Stimulated activated CD8-positive, alpha-beta memory T cell treated with anti-CD3 and anti-CD28 coated beads, Interleukin-12 subunit alpha, Interleukin-12 subunit beta, amount 100 ng/mL, for 4 hours (primary cell): ENCODE results near the gene MEOX1.
"Not testable (repeated sequence)": the region's sequence is repeated elsewhere in the genome, so short reads cannot be mapped to it uniquely, and the experiment has no call there.

Experiments
- DNase-seq: peaks from one replicate; pipeline ENCODE4 v3.0.0-alpha.2; 2020; ENCODE audit warnings: low read depth

The MEOX1 gene

GRCh38 chr17:43616852-43617251 lies 44.9 kb downstream of the MEOX1 start:
- no peak for DNase-seq

GRCh38 chr17:43616421-43616820 lies 45.3 kb downstream of the MEOX1 start:
- no peak for DNase-seq

- no peak for DNase-seq
These were observed 45.7 kb downstream of the MEOX1 start for GRCh38 chr17:43616029-43616351.

DNA sequence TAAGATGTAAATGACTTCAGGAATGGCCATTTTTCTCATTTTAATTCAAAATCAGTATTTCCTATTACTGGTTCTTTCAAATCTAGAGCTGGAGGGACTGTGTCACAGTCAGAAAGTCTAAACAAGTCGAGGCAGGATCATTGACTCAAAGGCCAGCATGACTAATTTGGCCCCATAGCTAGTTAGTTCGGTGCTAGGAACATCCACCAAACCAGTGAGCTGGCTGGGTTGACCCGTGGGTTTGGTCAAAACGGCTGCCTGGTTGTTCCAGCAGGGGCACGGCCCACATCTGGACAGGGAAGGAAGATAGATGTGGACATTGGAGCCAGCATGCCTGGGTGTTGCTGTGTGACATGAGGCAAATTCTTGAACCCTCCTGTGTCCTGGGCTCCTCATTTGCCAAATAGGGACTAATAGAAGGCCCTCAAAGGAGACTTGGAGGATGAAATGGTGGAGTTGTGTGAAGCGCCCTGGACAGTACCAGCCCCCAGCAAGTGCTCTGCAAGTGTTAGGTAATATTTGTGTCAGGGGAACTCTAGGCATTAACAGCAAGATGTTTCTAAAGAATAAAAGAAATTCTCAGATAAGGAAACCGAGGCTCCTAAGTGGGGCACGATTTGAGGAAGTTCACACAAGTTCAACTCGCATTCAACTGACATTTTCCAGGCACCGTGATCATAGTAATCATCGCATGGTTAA lies 46.2 kb downstream of the MEOX1 start:
- no peak for DNase-seq

- no peak for DNase-seq
These were observed 47.2 kb downstream of the MEOX1 start for GRCh38 chr17:43614561-43614960.

DNA sequence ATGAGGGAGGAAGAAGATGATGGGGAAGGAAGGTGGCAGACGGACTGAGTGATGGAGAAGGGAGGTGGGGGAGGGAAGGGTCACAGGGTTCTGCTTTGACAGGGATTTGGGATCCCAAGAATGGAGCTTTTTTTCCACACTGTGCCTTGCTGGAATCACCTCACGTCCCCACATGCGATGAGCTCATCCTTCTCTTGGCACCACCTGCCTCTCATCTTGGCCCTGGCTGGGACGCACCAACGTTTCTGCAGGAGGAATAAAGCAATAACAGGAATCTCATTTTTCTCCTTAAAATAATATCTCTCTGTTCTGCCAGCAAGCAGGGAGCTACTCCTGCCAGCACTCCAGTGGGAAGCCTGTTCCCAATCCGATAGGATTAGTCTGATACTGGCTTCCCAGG lies 47.8 kb downstream of the MEOX1 start:
- no peak for DNase-seq

- DNase-seq = no peak
These were observed 49.2 kb downstream of the MEOX1 start for GRCh38 chr17:43612515-43612914.

- no peak for DNase-seq
These were observed 50.3 kb downstream of the MEOX1 start for GRCh38 chr17:43611230-43611969.

DNA sequence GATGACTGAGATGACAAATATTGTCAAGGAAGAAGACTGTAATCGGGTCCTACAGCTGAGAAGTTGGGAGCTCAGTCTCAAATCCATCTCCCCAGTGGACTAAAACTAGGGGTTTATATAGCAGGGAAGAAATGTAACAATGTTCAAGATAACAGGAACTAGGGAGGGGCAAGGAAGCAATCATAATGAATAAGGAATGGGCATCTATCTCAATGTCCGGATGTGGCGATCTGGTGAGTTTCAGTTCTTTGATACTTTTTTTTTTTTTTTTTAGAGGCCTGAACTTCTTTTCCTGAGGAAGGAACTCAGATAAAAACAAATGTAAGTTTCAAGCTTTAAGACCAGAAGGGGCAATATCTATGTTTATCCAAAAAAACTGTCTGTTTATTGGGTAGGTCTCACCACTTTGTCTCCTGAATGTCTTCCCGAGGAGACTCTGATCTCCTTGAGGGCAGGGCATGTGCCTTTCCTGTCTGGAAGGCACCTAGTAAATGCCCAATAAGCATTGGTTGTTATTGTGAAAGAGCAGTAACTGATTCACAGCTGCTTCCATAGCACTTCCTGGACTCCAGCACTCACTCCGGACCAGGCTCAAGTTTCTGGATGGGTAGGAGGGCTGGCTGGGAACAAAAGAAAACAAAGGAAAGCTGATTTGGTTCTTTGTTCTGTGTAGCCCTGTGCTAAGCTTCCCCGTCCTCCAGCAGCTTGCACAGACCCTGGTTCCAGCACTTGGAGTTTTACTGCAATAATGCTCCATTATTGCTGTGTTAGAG lies 51.9 kb downstream of the MEOX1 start:
- DNase-seq = no peak

- no peak for DNase-seq
These were observed 53.4 kb downstream of the MEOX1 start for GRCh38 chr17:43608313-43608712.

DNA sequence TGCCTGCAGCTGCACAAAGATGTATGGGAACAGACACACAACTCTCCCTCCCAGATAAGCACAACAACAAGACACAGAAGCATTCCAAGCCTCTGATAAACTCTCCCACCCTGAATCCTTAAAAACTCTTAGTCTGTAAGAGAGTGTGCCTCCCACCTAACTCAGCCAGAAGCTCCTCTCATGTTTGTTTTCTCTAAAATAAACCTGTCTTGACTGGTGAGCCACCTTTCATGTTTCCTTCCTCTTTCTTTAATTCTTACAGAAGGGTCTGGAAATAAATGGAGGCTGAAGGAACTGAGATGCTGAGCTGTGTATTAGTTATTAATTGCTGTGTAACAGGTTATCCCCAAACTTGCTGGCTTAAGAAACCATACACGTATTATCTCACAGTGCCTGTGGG lies 57.2 kb downstream of the MEOX1 start:
- no peak for DNase-seq

DNA sequence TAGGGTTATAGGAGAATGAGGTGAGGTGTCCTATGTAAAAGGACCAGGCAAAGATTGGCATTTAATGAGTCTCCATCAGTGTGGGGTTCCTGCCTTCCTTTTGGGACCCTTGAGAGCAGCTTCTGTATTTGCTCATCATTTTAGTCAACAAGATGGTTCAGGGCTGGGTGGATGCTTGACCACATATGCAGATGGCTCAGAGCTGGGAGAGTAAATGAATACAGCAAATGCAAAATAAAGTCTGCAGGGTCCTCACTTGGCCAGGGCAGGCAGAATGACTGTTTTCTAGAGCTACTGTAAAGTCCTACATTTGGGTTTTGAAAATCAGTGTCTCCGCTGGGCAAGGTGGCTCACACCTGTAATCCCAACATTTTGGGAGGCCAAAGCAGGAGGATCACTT lies 58.4 kb downstream of the MEOX1 start:
- DNase-seq = no peak

- DNase-seq = not testable (repeated sequence)
These were observed 59.2 kb downstream of the MEOX1 start for GRCh38 chr17:43602556-43602955.

- DNase-seq = no peak
These were observed 60.3 kb downstream of the MEOX1 start for GRCh38 chr17:43601280-43602039.

DNA sequence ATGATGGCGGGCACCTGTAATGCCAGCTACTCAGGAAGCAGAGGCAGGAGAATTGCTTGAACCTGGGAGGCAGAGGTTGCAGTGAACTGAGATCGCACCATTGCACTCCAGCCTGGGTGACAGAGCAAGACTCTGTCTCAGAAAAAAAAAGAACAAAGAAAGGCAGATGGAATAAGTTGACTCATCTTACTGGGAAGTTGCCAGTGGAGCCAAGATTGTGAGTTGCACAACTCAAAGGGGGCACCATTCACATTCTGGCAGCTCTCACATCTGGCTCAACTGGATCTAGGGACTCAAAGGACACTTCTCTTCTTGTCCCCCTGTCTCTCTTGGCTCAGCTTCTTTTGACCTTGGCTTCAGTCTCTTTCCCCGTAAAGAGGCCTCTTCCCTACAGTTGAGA lies 61.9 kb downstream of the MEOX1 start:
- DNase-seq = no peak

- DNase-seq = no peak
These were observed 62.7 kb downstream of the MEOX1 start for GRCh38 chr17:43599046-43599395.

GRCh38 chr17:43598357-43599045 lies 63.2 kb downstream of the MEOX1 start:
- DNase-seq = no peak

- DNase-seq = no peak
These were observed 63.9 kb downstream of the MEOX1 start for GRCh38 chr17:43597624-43598356.

DNA sequence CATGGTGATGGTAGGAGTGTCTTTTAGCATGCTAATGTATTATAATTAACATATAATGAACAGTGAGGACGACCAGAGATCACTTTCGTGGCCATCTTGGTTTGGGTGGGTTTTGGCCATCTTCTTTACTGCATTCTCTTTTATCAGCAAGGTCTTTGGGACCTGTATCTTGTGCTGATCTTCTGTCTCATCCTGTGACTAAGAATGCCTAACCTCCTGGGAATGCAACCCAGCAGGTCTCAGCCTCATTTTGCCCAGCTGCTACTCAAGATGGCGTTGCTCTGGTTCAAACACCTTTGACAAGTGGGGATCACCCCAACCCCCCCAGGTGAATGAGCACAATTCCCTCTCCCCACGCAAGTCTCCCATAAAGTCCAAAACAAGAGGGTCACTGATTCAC lies 66.3 kb downstream of the MEOX1 start:
- no peak for DNase-seq

DNA sequence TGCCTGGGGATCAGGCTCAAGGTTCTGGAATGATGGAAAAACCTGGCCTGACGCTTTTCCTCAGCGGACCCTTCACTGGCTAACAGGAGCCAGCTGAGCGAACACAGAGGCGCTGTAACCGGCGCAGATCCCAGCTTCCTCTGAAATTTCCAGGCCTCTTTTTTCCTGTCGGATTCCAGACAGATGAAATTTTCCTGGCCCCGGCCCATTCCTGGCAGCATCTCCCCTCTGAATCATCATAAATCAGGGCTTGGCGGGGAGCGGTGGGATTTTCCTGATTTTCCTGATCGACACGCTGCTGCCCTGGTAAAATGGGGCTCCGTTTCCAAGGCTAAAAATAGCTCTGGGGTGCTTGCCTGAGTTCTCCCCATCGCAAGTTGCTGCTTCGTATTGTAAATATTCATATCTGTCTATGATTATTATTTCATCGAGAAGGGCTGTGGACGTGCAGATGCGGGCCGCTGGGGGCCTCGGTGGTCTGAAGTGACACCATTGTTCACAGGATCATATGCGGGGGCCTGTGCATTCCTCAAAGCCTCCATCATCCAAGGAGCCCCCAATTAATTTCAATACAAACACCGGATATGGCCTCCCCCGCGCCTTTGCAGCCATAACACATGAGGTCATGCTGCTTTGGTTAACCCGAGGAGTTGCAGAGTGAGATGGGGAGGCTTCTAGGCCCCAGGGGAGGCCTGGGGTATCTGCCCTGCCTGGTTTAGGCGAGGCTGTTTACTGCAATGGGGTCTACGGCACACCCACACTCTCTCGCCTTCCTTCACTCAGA lies 69.8 kb downstream of the MEOX1 start:
- DNase-seq = no peak
